Omental fat pad (tissue), 4 donors: ENCODE measurements around the gene SCO1. TPM values are rescaled to one million over a fixed set of nuclear protein-coding genes. Genes with fewer than 3 reads are reported as not detected.
A peak's percentile ranks its signal among the peaks of the same experiment; 100 is the strongest.
"Not testable (repeated sequence)": the region's sequence is repeated elsewhere in the genome, so short reads cannot be mapped to it uniquely, and the experiment has no call there.

Experiments used
- ATAC-seq: fragments of 150-250 bp; one replicate; pipeline ENCODE4 v1.9.1; 2016; ENCODE audit warnings: mild to moderate bottlenecking, moderate library complexity; ENCODE audit not compliant: low FRiP score
- DNase-seq: peaks from one replicate; pipeline ENCODE4 v3.0.0-alpha.2; 2019; ENCODE audit warnings: low spot score
- CTCF ChIP-seq, 3 donors: fragments of 450-650 bp; IDR thresholded peaks; one replicate each; pipeline ENCODE4 v1.5.1; 2016 to 2017; ENCODE audit warnings: antibody characterized with exemption in 3 of 3, mild to moderate bottlenecking in 3 of 3, moderate library complexity in 2 of 3
- total RNA-seq, 4 donors: library from RNA; depleted of rRNA; stranded (reverse); fragments of >200 nt; gene quantifications; one replicate each; pipeline ENCODE4 v1.1.0, GENCODE V29; 2016

The SCO1 gene
- total RNA-seq, 4 donors from 2014 or later, result 18.0 to 35.4 (median 24.2) TPM

DNA sequence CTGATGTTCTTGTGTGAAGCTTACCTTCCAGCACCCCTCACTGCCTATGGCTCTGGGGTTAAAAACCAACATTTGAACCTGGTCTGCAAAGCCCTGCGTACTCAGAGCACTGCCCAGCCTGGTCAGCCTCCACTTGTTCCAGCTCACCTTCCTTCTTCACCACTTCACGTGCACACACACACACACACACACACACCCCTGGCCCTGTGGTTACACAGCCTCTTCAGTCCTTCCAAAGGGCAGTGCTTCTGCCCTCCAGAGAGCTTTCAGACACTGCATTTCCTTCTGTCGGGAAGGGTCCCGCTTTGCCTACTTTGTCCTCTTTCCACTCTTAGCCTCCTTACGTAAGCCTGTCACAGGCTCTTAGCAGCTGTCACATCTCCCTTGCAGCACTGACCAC lies 42.1 kb upstream of the SCO1 start:
- ATAC-seq (no peak), DNase-seq (no peak)
- no peak for TF ChIP-seq CTCF (IDR thresholded peaks at IDR 0.05)

GRCh38 chr17:10738521-10739258 lies 41.4 kb upstream of the SCO1 start:
- no peak for DNase-seq
- ATAC-seq, result peak; percentile 13
- no peak for TF ChIP-seq CTCF (IDR thresholded peaks at IDR 0.05)

GRCh38 chr17:10737736-10738135 lies 40.4 kb upstream of the SCO1 start:
- ATAC-seq, result no peak
- TF ChIP-seq CTCF (IDR thresholded peaks at IDR 0.05), result no peak
- no peak for DNase-seq

- peak in 1 of 3 donors; percentile 24 for TF ChIP-seq CTCF (IDR thresholded peaks at IDR 0.05)
- ATAC-seq (peak; percentile 96), DNase-seq (no peak)
Observed at GRCh38 chr17:10737168-10737622, 39.9 kb upstream of the SCO1 start.

DNA sequence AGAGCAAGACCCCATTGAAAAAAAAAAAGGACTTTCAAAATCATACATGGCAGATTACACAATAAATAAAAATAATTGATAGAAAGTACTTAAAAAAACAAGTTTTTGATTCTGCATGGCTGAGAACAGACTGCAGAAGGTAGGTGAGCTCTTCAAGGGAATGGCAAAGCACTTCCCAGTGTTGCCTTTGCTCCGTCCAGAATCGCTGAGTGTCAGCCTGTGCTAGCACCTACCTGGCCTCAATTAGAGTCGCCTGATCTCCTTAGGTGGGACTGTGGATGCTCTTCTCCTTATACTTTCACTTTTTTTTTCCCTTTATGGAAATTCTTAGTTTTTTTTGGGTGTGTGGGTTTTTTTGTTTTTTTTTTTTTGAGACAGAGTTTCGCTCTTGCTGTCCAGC lies 38.5 kb upstream of the SCO1 start:
- DNase-seq, result no peak
- no peak for ATAC-seq
- TF ChIP-seq CTCF (IDR thresholded peaks at IDR 0.05), result no peak

- no peak for TF ChIP-seq CTCF (IDR thresholded peaks at IDR 0.05)
- ATAC-seq (no peak), DNase-seq (no peak)
Observed at GRCh38 chr17:10735251-10735650, 37.9 kb upstream of the SCO1 start.

GRCh38 chr17:10733666-10734065 lies 36.3 kb upstream of the SCO1 start:
- DNase-seq, result no peak
- ATAC-seq, result no peak
- TF ChIP-seq CTCF (IDR thresholded peaks at IDR 0.05), result no peak

DNA sequence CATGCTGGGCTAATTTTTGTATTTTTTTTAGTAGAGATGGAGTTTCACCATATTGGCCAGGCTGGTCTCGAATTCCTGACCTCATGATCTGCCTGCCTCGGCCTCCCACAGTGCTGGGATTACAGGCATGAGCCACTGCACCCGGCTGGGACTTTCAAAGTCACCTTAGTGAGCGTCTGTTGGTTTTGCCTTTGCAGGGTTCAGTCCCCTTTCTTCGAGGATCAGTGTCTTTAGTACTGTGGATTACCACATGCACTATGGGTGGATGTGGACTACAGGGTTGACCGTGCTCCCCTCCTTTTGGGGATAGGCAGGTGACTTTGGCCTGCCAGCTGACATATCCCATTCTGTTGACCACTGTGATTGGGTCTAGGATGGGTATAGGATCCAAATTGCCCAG lies 34.8 kb upstream of the SCO1 start:
- not testable (repeated sequence) for DNase-seq, ATAC-seq
